Fibroblast of skin of right quadriceps (primary cell): Measurements from ENCODE around the gene CHCHD10.

Source experiments
- DNase-seq: peaks from one replicate; pipeline ENCODE4 v3.0.0-alpha.2; 2013

CHCHD10 gene

GRCh38 chr22:23786752-23787599, 19.2 kb upstream of the CHCHD10 start, which contains the start of gene SMARCB1:
TSS of gene SMARCB1 (plus strand) at chr22:23786966. CDS start at chr22:23787170, 204 bp downstream.
- DNase-seq: peak; percentile 91

GRCh38 chr22:23786261-23786710, 18.5 kb upstream of the CHCHD10 start:
- DNase-seq: no peak

GRCh38 chr22:23784215-23784732, 16.5 kb upstream of the CHCHD10 start:
- peak; percentile 22 for DNase-seq

GRCh38 chr22:23783265-23784150, 15.7 kb upstream of the CHCHD10 start:
- no peak for DNase-seq

GRCh38 chr22:23782703-23783102, 14.9 kb upstream of the CHCHD10 start:
- DNase-seq: no peak

- DNase-seq: no peak
Observed at GRCh38 chr22:23782252-23782651, 14.5 kb upstream of the CHCHD10 start.

GRCh38 chr22:23781511-23782183, 13.9 kb upstream of the CHCHD10 start:
- DNase-seq: peak; percentile 66

GRCh38 chr22:23781065-23781464, 13.3 kb upstream of the CHCHD10 start:
- DNase-seq: no peak

- DNase-seq: no peak
Observed at GRCh38 chr22:23780146-23780748, 12.5 kb upstream of the CHCHD10 start.

- no peak for DNase-seq
Observed at GRCh38 chr22:23779731-23780130, 12.0 kb upstream of the CHCHD10 start.

- no peak for DNase-seq
Observed at GRCh38 chr22:23779083-23779482, 11.3 kb upstream of the CHCHD10 start.

- no peak for DNase-seq
Observed at GRCh38 chr22:23778577-23778900, 10.8 kb upstream of the CHCHD10 start.

GRCh38 chr22:23777776-23778576, 10.2 kb upstream of the CHCHD10 start:
- DNase-seq: peak; percentile 18

- DNase-seq: no peak
Observed at GRCh38 chr22:23775779-23776375, 8.1 kb upstream of the CHCHD10 start.

- DNase-seq: peak; percentile 26
Observed at GRCh38 chr22:23774922-23775436, 7.2 kb upstream of the CHCHD10 start.

- DNase-seq: no peak
Observed at GRCh38 chr22:23774114-23774921, 6.5 kb upstream of the CHCHD10 start.

GRCh38 chr22:23773483-23774113, 5.8 kb upstream of the CHCHD10 start:
- no peak for DNase-seq

- DNase-seq: peak; percentile 28
Observed at GRCh38 chr22:23772649-23773473, 5.1 kb upstream of the CHCHD10 start, which contains the start of gene MMP11. TSS of gene MMP11 (plus strand) at chr22:23772849. CDS start at chr22:23772871, 22 bp downstream.

- no peak for DNase-seq
Observed at GRCh38 chr22:23772315-23772648, 4.5 kb upstream of the CHCHD10 start.
